GM13977 (cell line): ENCODE results near the gene WIZ.

Experiments used
- DNase-seq: peaks from one replicate; pipeline ENCODE4 v3.0.0; 2012; ENCODE audit warnings: low spot score
- in situ Hi-C: fragments of 300-500 bp; cut with MboI; formaldehyde crosslinking; loops from one replicate; pipeline ENCODE4 v1.12.0; 2022; ENCODE audit warnings: low sequenced_read_pairs, low pct_unique_long_range_greater_than_20kb, mixed read lengths, inconsistent platforms; ENCODE audit not compliant: unreplicated experiment
- TF ChIP-seq, protein P1 (sequence below): IDR thresholded peaks from 2 replicates; pipeline ENCODE4 v1.5.1; 2012; ENCODE audit warnings: mild to moderate bottlenecking, control low read depth; ENCODE audit not compliant: insufficient read depth; ENCODE audit errors: extremely low read depth, missing control alignments

Gene WIZ

DNA sequence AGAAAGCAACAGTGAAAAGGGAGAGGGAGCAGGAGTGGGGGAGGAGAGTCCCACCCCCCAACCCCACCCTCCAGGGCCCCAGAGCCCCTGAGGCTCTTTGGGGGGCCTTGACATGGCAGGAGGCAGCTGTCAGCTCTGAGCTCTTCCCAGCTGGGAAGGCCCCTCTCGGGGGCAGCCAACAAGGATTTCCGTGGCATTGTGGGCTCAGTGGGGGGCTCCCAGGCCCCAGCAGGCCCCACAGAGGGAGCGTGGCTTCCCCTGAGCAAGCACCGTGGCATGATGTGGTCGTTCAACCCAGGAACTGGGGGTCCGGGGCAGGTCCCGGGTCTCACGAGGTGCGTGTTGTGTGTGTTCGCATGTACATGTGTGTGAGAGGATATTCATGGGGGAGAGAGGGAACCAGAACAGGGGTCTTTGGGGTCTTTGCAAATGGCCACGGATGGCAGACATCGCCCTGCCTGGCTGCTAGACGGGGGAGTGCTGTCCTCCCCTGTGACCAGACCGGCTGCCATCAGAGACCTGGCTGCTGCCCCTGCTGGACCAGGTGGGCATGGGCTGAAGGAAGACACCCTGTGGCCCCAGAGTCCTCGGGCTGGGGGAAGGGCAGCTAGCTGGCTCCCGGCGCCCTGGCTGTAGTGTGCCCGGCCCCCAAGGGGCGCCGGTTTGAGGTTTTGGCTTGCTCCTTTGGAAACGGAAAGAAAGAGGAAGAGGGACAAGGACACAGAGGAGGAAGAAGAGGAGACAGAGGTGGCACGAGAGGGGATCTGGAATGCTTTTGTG, 27.3 kb downstream of the WIZ start:
- no peak for DNase-seq
- TF ChIP-seq, protein P1, sequence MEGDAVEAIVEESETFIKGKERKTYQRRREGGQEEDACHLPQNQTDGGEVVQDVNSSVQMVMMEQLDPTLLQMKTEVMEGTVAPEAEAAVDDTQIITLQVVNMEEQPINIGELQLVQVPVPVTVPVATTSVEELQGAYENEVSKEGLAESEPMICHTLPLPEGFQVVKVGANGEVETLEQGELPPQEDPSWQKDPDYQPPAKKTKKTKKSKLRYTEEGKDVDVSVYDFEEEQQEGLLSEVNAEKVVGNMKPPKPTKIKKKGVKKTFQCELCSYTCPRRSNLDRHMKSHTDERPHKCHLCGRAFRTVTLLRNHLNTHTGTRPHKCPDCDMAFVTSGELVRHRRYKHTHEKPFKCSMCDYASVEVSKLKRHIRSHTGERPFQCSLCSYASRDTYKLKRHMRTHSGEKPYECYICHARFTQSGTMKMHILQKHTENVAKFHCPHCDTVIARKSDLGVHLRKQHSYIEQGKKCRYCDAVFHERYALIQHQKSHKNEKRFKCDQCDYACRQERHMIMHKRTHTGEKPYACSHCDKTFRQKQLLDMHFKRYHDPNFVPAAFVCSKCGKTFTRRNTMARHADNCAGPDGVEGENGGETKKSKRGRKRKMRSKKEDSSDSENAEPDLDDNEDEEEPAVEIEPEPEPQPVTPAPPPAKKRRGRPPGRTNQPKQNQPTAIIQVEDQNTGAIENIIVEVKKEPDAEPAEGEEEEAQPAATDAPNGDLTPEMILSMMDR = no peak
- in situ Hi-C loops = loop anchor here (10.0 kb wide), 1 partner anchor 132 kb away; no protein-coding TSS in a partner anchor

DNA sequence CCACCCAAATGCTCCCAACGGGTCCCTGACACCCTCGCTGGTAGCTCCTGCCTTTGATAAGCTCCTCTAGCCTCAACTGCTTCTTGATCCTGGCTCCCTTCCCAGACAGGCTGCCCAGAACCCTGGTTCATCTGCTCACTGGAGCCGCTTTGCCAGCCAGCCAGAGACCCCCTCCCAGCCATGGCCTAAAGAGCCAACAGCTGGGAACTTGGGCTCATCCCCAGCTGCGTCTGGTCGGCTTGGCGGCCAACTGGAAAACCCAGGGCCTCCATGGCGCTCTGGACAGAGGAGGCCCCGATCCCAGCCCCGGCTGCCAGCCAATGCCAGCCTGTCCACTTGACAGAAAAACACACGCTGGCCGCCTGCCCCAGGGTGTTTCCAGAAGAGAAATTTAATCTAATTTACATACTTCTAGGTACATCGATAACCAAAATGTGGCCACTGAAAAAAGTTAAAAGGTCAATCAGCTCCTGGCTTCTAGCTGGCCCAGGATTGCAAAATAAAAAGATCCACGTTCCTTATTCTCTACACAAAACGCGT, 28.0 kb downstream of the WIZ start:
- TF ChIP-seq, protein P1 = no peak
- DNase-seq = no peak
- in situ Hi-C loops = loop anchor here (10.0 kb wide), 1 partner anchor 133 kb away; no protein-coding TSS in a partner anchor

DNA sequence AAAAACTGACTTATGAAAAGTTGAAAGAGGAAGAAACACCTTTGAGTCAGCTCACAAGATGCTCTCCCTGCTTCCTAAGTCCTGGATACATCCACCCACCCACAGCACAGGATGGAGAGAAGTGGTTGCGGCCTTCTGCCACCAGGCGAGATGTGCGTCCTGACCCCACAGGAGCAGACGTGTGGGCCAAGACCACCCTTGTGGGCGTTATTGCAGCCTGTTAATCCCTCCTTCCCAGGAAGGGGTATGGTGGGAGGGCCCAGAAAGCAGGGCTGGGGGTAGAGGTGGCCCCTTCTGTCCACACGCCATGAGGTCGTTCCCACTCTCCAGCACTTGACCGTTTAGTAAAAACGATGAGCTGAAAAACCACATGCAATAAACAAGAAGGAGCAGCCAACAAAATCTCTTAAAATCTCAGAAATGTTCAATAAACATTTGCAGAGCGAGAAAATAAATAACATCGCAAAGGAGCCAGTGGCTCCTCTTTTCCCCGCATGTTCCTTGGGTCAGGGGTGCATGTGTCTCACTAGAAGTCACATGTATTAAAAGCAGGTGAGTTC, 28.5 kb downstream of the WIZ start:
- in situ Hi-C loops = loop anchor here (10.0 kb wide), 1 partner anchor 134 kb away; no protein-coding TSS in a partner anchor
- TF ChIP-seq, protein P1 = no peak
- DNase-seq = no peak

DNA sequence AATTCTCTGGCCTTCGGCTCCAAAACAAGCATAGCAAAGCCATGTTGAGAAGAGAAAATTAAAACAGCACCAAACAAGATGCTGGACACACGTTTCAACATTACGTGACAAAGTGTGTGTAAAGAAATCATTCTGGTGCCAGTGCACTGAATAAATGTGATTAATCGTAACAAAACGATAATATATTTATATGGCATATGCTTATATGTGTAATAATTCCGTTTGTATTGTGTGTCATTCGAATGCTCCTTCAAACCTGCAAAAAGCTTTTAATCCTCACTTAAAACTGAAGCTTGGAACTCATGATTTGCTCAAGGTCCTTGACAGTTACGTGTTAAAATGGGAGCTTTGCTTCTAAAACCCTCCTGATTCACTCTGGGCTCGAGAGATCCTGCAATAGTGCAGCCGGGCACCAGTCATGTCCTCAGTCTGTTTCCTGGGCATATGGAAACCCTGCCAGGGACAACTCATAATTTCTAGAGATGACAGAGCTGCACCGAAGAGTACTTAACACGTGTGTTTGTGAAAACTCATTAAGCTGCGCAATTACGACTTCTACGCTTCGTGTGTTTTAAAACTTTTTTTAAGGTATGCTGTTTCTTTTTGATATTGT, 30.2 kb downstream of the WIZ start:
- TF ChIP-seq, protein P1 = no peak
- in situ Hi-C loops = loop anchor here (10.0 kb wide), 1 partner anchor 135 kb away; no protein-coding TSS in a partner anchor
- DNase-seq = no peak

DNA sequence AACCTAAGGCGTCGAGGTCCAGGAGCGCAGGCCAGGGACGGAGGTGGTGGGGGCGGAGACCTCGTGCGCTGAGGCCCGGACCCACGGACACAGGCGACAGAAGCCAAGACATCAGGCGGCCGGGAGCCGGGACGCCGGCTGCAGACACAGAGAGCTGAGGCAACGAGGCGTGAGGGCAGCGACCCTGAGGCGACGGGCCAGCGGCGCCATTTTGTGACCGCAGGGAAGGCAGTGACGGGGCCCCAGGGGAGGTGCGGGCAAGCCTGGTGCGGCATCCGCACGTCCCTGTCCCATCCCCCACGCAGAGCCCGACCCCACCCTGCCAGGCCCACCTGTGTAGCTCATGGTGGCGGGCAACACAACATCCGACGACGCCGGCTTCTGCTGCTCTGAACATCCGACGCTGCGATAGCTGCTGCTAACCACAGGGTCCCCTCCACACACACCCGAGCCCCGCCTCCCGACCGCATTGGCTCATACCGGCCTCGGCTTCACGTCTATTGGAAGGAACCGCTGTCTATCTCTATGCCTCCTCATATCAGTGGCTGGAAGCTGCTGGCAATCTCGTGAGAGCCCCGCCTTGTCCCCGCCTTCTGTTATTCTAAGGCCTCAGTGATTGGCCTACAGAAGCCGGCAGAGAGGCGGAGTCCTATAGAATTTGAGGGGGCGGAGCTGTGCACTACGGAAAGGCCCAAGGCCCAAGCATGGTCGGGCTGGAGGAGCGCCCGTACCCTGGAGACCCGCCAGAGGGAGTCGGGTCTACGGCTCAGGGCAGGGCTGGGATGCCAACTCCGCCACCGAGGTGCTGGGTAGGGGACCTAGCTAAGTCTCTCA, 31.0 kb downstream of the WIZ start, which contains the start of gene AKAP8L:
Gene AKAP8L (minus strand): TSS at position 410 of the 834 bp plus-strand sequence. CDS start 65 bp downstream, at position 345.
- TF ChIP-seq, protein P1 = peak; percentile 82
- in situ Hi-C loops = no loop called here
- peak; percentile 100 for DNase-seq

DNA sequence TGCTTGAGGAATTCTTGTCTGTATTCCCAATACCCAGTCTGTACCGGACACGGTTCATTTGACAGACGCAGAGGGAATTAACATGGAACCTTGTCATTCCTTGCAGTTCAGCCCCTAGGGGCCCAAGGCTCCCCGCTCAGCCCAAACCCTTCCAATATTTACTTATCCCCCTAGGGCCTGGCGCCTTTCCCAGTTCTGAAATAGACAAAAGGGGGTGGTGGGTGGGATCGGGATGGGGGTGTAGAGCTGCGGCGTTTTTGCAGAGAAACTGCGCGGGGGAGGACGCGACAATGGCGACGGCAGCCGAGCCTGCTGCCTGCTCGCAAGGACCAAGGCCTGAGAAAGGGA, 31.6 kb downstream of the WIZ start:
- in situ Hi-C loops = no loop called here
- TF ChIP-seq, protein P1 = no peak
- DNase-seq = no peak
